RWPE1 (cell line): ENCODE results near the gene AKT3.

Experiments used
- CTCF ChIA-PET: fragments of 350-600 bp; sonication (Branson Sonifier 250); formaldehyde crosslinking; extraction: SDS; loops from one replicate; lab custom pipeline; 2021; lab: Yijun Ruan, JAX
- POLR2A ChIA-PET: fragments of 400-600 bp; formaldehyde crosslinking; extraction: SDS; loops from one replicate; lab custom pipeline; 2020; ENCODE audit warnings: antibody characterized with exemption; ENCODE audit not compliant: low non-redundant PET; lab: Yijun Ruan, JAX
- DNase-seq: peaks from one replicate; pipeline ENCODE4 v3.0.0; 2012; ENCODE audit warnings: low spot score
- H3K27ac ChIP-seq: fragments of 450-650 bp; 2 replicates; pipeline ENCODE4 v1.5.1; 2017
- TF ChIP-seq, protein P1 (sequence below): fragments of 450-650 bp; conservative IDR thresholded peaks from 2 replicates; pipeline ENCODE4 v1.5.1; 2017; ENCODE audit warnings: low read depth, mild to moderate bottlenecking

The AKT3 gene

DNA sequence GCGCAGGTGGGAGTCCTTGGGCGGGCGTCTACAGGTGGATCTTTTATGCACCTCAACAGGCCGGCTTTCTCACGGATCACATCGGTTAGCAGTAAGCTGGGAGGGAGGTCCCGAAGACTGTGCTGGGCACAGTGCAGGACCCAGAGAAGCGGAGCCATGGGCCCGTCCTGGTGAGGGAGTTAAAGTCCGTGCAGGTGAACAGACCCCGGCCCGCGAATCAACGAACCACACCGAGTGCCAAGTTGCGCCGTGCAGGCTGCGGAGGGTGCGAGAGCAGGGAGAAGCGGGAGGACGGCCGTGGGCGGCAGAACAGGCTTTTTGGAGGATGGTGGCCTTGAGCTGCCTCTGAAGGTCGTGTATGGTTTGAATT, 360.9 kb downstream of the AKT3 start:
- no peak for DNase-seq
- TF ChIP-seq, protein P1, sequence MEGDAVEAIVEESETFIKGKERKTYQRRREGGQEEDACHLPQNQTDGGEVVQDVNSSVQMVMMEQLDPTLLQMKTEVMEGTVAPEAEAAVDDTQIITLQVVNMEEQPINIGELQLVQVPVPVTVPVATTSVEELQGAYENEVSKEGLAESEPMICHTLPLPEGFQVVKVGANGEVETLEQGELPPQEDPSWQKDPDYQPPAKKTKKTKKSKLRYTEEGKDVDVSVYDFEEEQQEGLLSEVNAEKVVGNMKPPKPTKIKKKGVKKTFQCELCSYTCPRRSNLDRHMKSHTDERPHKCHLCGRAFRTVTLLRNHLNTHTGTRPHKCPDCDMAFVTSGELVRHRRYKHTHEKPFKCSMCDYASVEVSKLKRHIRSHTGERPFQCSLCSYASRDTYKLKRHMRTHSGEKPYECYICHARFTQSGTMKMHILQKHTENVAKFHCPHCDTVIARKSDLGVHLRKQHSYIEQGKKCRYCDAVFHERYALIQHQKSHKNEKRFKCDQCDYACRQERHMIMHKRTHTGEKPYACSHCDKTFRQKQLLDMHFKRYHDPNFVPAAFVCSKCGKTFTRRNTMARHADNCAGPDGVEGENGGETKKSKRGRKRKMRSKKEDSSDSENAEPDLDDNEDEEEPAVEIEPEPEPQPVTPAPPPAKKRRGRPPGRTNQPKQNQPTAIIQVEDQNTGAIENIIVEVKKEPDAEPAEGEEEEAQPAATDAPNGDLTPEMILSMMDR: no peak
- ChIA-PET CTCF (no interaction called here), POLR2A (no interaction called here)
- H3K27ac ChIP-seq: peak overlapping the region; percentile 70

DNA sequence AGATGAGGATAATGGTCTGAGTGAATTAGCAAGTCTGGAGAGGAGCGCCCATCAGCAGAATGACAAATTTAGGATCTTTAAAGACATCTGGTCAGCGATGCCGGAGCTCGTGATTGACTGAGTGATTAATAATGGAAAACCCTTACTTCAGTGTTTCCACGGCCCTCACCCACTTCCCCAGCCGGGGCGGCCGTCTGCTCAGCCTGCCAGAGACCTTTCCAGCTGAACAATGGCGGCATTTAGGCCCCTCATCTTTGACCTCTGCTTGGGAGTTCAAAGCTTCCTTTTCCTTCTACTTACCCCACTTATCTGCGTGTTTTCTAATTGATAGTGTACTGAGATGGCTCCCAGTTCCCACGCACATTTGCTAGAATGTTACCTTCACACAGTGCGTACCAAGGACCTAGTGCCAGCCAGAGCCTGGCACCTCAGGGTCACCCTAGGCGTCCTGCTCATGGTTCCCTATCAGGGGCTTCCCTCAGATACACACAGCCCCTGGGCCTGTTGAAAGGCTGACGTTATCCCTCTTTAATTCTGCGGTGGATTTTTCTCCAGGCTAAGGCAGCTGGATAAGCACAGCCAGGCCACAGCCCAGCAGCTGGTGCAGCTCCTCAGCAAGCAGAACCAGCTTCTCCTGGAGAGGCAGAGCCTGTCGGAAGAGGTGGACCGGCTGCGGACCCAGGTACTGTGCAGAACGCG, 361.4 kb downstream of the AKT3 start:
- ChIA-PET CTCF (no interaction called here), POLR2A (no interaction called here)
- TF ChIP-seq, protein P1: no peak
- no peak for DNase-seq
- H3K27ac ChIP-seq: peak overlapping the region; percentile 70

DNA sequence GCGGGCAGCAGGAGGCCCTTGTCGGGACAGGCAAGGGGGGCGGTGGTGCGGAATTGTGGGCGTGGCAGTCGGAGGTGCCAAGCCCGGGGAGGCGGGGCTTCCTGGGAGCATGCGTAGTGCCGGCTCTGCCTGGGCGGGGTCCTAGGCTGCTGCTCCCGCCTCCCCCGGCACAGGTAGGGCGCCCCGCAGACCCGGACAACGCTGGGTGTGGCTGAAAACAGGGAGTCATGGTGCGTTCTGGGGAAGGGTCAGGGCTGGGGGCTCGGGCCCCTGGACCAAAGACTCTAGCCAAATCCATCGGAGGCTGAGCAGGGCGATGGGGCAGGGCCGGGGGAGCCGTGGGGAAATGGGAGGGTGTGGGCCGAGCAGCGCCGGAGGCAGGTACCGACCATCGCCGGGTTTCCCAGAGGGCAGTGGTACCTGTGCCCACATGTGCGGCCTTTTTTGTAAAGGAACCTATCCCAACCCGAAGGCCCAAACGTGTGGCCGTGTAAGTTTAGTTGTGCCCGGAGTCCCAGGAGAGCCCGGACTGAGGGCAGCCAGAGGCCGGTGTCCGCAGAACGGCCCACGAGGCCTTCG, 362.3 kb downstream of the AKT3 start:
- POLR2A ChIA-PET: no interaction called here
- CTCF ChIA-PET: no interaction called here
- TF ChIP-seq, protein P1: no peak
- peak overlapping the region; percentile 70 for H3K27ac ChIP-seq
- peak; percentile 85 for DNase-seq

DNA sequence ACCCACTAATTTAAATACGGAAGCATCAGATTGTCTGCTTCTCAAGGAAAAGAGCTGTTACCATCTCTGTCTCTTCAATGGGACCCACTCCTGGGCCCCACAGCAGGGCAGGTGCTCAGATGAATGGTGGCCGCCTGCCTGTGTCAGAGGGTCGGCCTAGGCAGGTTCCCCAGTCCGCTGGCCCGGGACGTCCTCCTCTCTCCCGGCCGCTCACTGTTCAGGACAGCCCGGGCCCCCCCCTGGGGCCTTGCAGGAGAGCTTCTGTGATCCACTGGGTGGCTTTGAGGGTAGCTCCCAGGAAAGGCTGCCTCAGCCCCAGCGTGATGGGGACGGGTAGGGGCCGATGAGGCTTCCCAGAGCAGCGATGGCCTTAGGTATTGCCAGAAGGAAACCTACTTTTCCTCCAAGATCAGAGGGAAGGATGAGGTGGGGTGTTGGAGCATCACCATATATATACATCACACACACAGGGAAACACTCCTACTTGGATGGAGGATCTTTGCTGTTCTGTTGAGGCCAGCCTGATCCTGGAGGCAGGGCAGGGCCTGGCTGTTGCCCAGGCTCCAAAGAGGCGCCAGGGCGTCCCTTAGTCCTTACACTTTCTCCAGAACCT, 362.9 kb downstream of the AKT3 start:
- ChIA-PET POLR2A (no interaction called here), CTCF (no interaction called here)
- TF ChIP-seq, protein P1: no peak
- H3K27ac ChIP-seq: peak overlapping the region; percentile 70
- DNase-seq: no peak

DNA sequence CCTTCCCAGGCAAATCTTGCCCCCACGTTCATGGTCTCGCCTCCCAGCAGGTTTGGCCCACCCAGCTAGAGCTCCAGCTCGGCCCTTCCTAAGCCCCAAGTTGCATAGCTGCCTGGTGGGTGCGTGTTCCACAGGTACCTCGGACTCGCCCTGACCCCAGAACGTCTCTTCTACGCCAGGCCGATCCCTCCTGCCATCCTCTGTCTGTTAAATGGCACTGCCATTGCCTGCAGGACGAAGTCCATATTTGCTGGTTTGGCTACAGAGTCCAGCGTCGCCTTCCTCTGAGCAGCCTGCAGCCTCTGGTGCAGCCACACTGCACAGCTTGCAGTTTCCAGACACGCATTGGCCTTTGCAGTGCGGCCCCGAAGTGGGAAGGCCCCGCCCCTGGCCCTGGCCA, 366.1 kb downstream of the AKT3 start:
- ChIA-PET POLR2A (no interaction called here), CTCF (no interaction called here)
- no peak for DNase-seq
- TF ChIP-seq, protein P1: no peak
- H3K27ac ChIP-seq: peak overlapping the region; percentile 63

DNA sequence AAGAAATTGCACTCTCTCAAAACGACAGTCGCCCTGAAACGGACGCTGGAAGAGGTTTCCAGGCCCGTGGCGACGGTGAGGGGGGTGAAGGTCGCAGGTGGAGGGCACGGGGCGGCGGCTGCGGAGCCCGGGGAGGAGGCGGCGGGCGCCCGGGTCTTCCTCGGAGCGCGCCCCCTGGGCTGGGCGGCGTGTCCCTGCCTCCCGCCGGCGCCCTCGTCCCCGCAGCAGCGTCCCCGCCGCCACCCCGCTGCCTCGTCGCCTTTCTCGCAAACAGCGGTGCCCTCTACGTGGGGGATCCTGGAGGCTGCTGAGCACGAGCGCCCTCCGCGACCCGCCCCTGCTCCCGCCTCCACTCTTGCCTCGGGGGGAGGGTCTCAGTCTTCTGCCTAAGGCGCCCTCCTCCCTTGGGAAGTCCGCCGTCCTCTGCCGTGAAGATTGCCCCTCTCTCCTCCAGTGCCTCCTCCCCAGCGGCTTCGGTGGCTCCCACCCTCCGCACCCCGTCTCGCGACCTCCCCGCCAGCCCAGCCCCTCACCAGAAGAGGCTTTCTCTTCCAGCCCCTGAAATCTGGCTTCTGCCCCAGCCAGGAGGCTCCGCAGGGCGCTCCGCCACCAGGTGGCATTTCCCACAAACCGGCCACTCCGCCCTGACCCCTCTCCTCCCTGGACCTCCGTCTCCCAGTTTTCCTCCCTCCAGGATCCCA, 366.8 kb downstream of the AKT3 start:
- peak overlapping the region; percentile 63 for H3K27ac ChIP-seq
- TF ChIP-seq, protein P1: no peak
- no peak for DNase-seq
- POLR2A ChIA-PET: no interaction called here
- CTCF ChIA-PET: interaction anchor here (0.6 kb wide), 1 partner anchor 138 kb away, joined by 3 read pairs; no protein-coding TSS in a partner anchor
